Keratinocyte (primary cell): ENCODE data around the gene EQTN.

ENCODE experiments used
- CTCF ChIP-seq, 3 experiments: IDR thresholded peaks in 1 of 3; conservative IDR thresholded peaks in 1 of 3; optimal IDR thresholded peaks in 1 of 3; 2 replicates in 2 of 3; 3 replicates in 1 of 3; pipeline versions ENCODE3 to v1.5.1; 2011; ENCODE audit warnings: low read length in 3 of 3, mild to moderate bottlenecking in 3 of 3, moderate library complexity in 2 of 3, control low read depth in 1 of 3, inconsistent platforms in 1 of 3; ENCODE audit not compliant: insufficient read depth in 2 of 3; ENCODE audit errors: extremely low read depth in 1 of 3
- EZH2 ChIP-seq: IDR thresholded peaks from one replicate; pipeline ENCODE4 v1.6.1; 2012; ENCODE audit warnings: inconsistent platforms, mild to moderate bottlenecking, low read length, moderate library complexity

- no peak for TF ChIP-seq CTCF (optimal IDR thresholded peaks at IDR 0.05 in 1 of 3, IDR thresholded peaks at IDR 0.05 in 1 of 3, conservative IDR thresholded peaks at IDR 0.05 in 1 of 3; ENCODE audit: extremely low read depth in 1 of 3, insufficient read depth in 2 of 3, low read length in 3 of 3)
- TF ChIP-seq EZH2: no peak
Measured at GRCh38 chr9:27273186-27273585, 23.8 kb downstream of the EQTN start.
